Liver (tissue), 9 donors: Measurements from ENCODE around the gene CPA2. TPM values are rescaled to one million over a fixed set of nuclear protein-coding genes. Genes with fewer than 3 reads are reported as not detected.

ENCODE experiments used
- DNase-seq: peaks from one replicate; pipeline ENCODE4 v3.0.0-alpha.2; 2017; ENCODE audit warnings: low spot score
- H3K27ac ChIP-seq, 2 donors: one replicate each; pipeline ENCODE4 v1.7.0; 2013; ENCODE audit warnings: inconsistent platforms in 2 of 2, low read length in 2 of 2, control low read depth in 1 of 2, low read depth in 1 of 2, mild to moderate bottlenecking in 1 of 2
- H3K27me3 ChIP-seq, 4 donors: one replicate each; pipeline versions ENCODE4 v1.6.1 to v1.7.0; 2013; ENCODE audit warnings: low read length in 3 of 4, inconsistent platforms in 1 of 4, mild to moderate bottlenecking in 1 of 4, moderate library complexity in 1 of 4; ENCODE audit not compliant: control insufficient read depth in 4 of 4, insufficient read depth in 4 of 4
- H3K36me3 ChIP-seq, 4 donors: one replicate each; pipeline versions ENCODE4 v1.6.1 to v1.7.0; 2013; ENCODE audit warnings: low read length in 3 of 4, mild to moderate bottlenecking in 3 of 4, low read depth in 1 of 4, moderate library complexity in 1 of 4; ENCODE audit not compliant: control insufficient read depth in 4 of 4, insufficient read depth in 3 of 4
- H3K4me1 ChIP-seq, 4 donors: one replicate each; pipeline versions ENCODE4 v1.6.1 to v1.7.0; 2013; ENCODE audit warnings: low read length in 3 of 4, mild to moderate bottlenecking in 3 of 4, moderate library complexity in 1 of 4; ENCODE audit not compliant: control insufficient read depth in 4 of 4, insufficient read depth in 4 of 4
- H3K4me3 ChIP-seq, 3 donors: one replicate each; pipeline versions ENCODE4 v1.6.1 to v1.7.0; 2013; ENCODE audit warnings: low read length in 3 of 3, control low read depth in 1 of 3, low read depth in 1 of 3, mild to moderate bottlenecking in 1 of 3
- H3K9ac ChIP-seq, 2 donors: one replicate each; pipeline ENCODE4 v1.7.0; 2013; ENCODE audit warnings: low read length in 2 of 2, mild to moderate bottlenecking in 2 of 2, moderate library complexity in 2 of 2, control low read depth in 1 of 2, low read depth in 1 of 2
- H3K9me3 ChIP-seq, 4 donors: one replicate each; pipeline versions ENCODE4 v1.6.1 to v1.7.0; 2013; ENCODE audit warnings: low read length in 3 of 4; ENCODE audit not compliant: control insufficient read depth in 4 of 4
- EGR1 ChIP-seq, 2 donors: IDR thresholded peaks; 2 replicates each; pipeline ENCODE4 v1.6.1; 2016 to 2018; ENCODE audit warnings: antibody characterized with exemption in 2 of 2, low read depth in 2 of 2
- FOXA1 ChIP-seq: IDR thresholded peaks from 2 replicates; pipeline ENCODE4 v1.6.1; 2016; ENCODE audit warnings: antibody characterized with exemption
- FOXA2 ChIP-seq: IDR thresholded peaks from 2 replicates; pipeline ENCODE4 v1.6.1; 2016; ENCODE audit warnings: antibody characterized with exemption
- GABPA ChIP-seq, 2 donors: IDR thresholded peaks in 1 of 2; conservative IDR thresholded peaks in 1 of 2; 2 replicates each; pipeline ENCODE4 v1.6.1; 2016; ENCODE audit warnings: antibody characterized with exemption in 2 of 2, mild to moderate bottlenecking in 1 of 2, moderate library complexity in 1 of 2
- HNF4A ChIP-seq, 2 donors: conservative IDR thresholded peaks; 2 replicates each; pipeline ENCODE4 v1.6.1; 2016; ENCODE audit warnings: antibody characterized with exemption in 2 of 2, mild to moderate bottlenecking in 2 of 2
- JUND ChIP-seq, 2 donors: IDR thresholded peaks; 2 replicates each; pipeline ENCODE4 v1.6.1; 2016; ENCODE audit warnings: antibody characterized with exemption in 2 of 2
- NR2F2 ChIP-seq: IDR thresholded peaks from 2 replicates; pipeline ENCODE4 v1.6.1; 2016; ENCODE audit warnings: antibody characterized with exemption
- RAD21 ChIP-seq, 2 donors: IDR thresholded peaks; 2 replicates each; pipeline ENCODE4 v1.6.1; 2016; ENCODE audit warnings: antibody characterized with exemption in 2 of 2, mild to moderate bottlenecking in 2 of 2
- RXRA ChIP-seq, 2 donors: IDR thresholded peaks; 2 replicates each; pipeline ENCODE4 v1.6.1; 2017 to 2018; ENCODE audit warnings: antibody characterized with exemption in 2 of 2, mild to moderate bottlenecking in 1 of 2
- SP1 ChIP-seq: IDR thresholded peaks from 2 replicates; pipeline ENCODE4 v1.6.1; 2018; ENCODE audit warnings: antibody characterized with exemption, mild to moderate bottlenecking
- TAF1 ChIP-seq: conservative IDR thresholded peaks from 2 replicates; pipeline ENCODE4 v1.6.1; 2016; ENCODE audit warnings: antibody characterized with exemption, mild to moderate bottlenecking
- YY1 ChIP-seq: IDR thresholded peaks from 2 replicates; pipeline ENCODE4 v1.6.1; 2016; ENCODE audit warnings: antibody characterized with exemption, mild to moderate bottlenecking
- WGBS: extraction: QIAGEN DNeasy Blood & Tissue Kit; methylation state at CpG from one replicate; pipeline ENCODE4 v1.1.7; 2013; 5-methylcytosine and 5-hydroxymethylcytosine counted together
- polyA plus RNA-seq, 2 donors: library from polyadenylated mRNA; stranded (reverse) in 1 of 2; unstranded in 1 of 2; fragments of 200-250 nt in 1 of 2; fragments of >200 nt in 1 of 2; fragmentation: Nextera tagmentation in 1 of 2; extraction: Ambion mirVana in 1 of 2; gene quantifications; one replicate each; pipeline versions ENCODE4 v1.2.1 to v1.2.3, GENCODE V29; 2013 to 2015
- total RNA-seq, 2 donors: library from RNA; depleted of rRNA; stranded (reverse); fragments of >200 nt; gene quantifications; one replicate each; pipeline ENCODE4 v1.2.3, GENCODE V29; 2014
- TF ChIP-seq, protein P1 (sequence below): fragments of 150-350 bp; IDR thresholded peaks from 2 replicates; pipeline ENCODE4 v1.5.1; 2017; ENCODE audit warnings: improper control_type of control experiment, low read depth, low read length; ENCODE audit not compliant: missing input control
- TF ChIP-seq, protein P2 (sequence below): IDR thresholded peaks from 2 replicates; pipeline ENCODE4 v1.6.1; 2016; ENCODE audit warnings: antibody characterized with exemption, mild to moderate bottlenecking
- TF ChIP-seq, protein P3 (sequence below): IDR thresholded peaks from 2 replicates; pipeline ENCODE4 v1.6.1; 2016; ENCODE audit warnings: antibody characterized with exemption
- TF ChIP-seq, protein P4 (sequence below): IDR thresholded peaks from 2 replicates; pipeline ENCODE4 v1.6.1; 2016; ENCODE audit warnings: antibody characterized with exemption
- donor health status: healthy.
- donor health status: healthy.
- donor health status: healthy.
- donor health status: healthy.
- donor health status: healthy.

CPA2 gene
- total and polyA plus RNA-seq, 4 donors = not detected

DNA sequence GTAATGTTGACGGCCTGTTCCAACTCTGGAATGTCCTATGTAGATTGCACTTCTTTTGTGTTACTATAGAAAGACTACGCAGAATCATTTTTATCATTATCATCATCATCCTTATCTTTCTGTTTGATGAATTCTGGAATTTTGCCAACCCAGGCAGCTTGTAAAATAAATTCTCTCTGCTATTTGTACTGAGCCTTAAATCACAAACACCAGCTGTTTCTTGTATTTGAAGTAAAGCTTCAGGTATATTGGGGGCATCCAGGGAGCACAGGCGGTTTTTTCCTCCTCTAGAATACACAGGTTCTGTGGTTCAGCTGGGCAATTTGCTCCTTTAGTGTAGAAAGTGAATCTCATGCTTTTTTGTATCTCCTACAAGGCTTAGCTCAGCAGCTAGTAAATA, 63.0 kb downstream of the CPA2 start:
- DNase-seq = no peak
- Histone ChIP-seq H3K9me3 (no peaks in the 10 kb centered on the region), H3K36me3 (no peaks in the 10 kb centered on the region), H3K4me3 (no peak overlapping the region), H3K4me1 (no peaks in the 10 kb centered on the region), H3K9ac (no peak overlapping the region), H3K27ac (no peak overlapping the region), H3K27me3 (no peaks in the 10 kb centered on the region)
- TF ChIP-seq, protein P1, sequence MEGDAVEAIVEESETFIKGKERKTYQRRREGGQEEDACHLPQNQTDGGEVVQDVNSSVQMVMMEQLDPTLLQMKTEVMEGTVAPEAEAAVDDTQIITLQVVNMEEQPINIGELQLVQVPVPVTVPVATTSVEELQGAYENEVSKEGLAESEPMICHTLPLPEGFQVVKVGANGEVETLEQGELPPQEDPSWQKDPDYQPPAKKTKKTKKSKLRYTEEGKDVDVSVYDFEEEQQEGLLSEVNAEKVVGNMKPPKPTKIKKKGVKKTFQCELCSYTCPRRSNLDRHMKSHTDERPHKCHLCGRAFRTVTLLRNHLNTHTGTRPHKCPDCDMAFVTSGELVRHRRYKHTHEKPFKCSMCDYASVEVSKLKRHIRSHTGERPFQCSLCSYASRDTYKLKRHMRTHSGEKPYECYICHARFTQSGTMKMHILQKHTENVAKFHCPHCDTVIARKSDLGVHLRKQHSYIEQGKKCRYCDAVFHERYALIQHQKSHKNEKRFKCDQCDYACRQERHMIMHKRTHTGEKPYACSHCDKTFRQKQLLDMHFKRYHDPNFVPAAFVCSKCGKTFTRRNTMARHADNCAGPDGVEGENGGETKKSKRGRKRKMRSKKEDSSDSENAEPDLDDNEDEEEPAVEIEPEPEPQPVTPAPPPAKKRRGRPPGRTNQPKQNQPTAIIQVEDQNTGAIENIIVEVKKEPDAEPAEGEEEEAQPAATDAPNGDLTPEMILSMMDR = no peak
- TF ChIP-seq RXRA (IDR thresholded peaks at IDR 0.05) = no peak
- TF ChIP-seq, protein P2, sequence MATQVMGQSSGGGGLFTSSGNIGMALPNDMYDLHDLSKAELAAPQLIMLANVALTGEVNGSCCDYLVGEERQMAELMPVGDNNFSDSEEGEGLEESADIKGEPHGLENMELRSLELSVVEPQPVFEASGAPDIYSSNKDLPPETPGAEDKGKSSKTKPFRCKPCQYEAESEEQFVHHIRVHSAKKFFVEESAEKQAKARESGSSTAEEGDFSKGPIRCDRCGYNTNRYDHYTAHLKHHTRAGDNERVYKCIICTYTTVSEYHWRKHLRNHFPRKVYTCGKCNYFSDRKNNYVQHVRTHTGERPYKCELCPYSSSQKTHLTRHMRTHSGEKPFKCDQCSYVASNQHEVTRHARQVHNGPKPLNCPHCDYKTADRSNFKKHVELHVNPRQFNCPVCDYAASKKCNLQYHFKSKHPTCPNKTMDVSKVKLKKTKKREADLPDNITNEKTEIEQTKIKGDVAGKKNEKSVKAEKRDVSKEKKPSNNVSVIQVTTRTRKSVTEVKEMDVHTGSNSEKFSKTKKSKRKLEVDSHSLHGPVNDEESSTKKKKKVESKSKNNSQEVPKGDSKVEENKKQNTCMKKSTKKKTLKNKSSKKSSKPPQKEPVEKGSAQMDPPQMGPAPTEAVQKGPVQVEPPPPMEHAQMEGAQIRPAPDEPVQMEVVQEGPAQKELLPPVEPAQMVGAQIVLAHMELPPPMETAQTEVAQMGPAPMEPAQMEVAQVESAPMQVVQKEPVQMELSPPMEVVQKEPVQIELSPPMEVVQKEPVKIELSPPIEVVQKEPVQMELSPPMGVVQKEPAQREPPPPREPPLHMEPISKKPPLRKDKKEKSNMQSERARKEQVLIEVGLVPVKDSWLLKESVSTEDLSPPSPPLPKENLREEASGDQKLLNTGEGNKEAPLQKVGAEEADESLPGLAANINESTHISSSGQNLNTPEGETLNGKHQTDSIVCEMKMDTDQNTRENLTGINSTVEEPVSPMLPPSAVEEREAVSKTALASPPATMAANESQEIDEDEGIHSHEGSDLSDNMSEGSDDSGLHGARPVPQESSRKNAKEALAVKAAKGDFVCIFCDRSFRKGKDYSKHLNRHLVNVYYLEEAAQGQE = no peak
- WGBS = 81% methylated on average over 3 of the region's 3 CpGs

DNA sequence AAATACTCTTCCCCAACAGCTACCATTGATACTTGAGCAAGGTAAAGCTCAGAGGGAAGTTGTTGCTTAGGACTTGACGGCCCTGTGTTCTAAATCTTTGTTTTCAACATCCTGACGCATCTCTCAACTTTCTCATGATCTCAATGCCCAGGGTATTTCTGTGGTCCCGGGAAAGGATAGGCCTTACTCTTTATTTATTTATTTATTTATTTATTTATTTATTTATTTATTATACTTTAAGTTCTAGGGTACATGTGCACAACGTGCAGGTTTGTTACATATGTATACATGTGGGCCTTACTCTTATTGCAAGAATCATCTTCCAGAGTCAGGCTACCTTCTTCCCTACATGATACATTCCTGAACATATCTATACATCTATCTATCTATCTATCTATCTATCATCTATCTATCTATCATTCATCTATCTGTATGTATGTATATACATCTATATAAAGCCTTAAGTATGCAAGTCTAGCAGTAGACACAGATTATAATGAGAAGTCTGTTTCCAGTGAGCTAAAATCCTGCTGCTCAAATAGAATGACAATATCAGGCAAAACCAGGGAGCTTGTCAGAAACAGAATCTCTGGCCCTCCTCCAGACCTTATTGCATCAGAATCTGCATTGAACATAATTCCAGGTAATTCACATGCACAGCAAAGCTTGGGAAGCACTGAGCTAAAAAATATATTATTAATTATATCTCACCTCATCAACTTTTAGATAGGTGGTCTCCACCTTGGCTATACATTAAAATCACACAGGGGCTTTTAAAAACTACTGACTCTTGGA, 65.8 kb downstream of the CPA2 start:
- Histone ChIP-seq H3K27ac (no peak overlapping the region), H3K36me3 (no peaks in the 10 kb centered on the region), H3K27me3 (no peaks in the 10 kb centered on the region), H3K9ac (no peak overlapping the region), H3K4me1 (no peaks in the 10 kb centered on the region), H3K4me3 (no peak overlapping the region), H3K9me3 (no peaks in the 10 kb centered on the region)
- TF ChIP-seq SP1 (no peak), YY1 (no peak), EGR1 (IDR thresholded peaks at IDR 0.05; ENCODE audit: low read depth in 2 of 2) (no peak), TAF1 (no peak), FOXA1 (no peak), FOXA2 (no peak), GABPA (IDR thresholded peaks at IDR 0.05 in 1 of 2, conservative IDR thresholded peaks at IDR 0.05 in 1 of 2) (no peak), JUND (IDR thresholded peaks at IDR 0.05) (no peak), NR2F2 (no peak), RAD21 (IDR thresholded peaks at IDR 0.05) (no peak), RXRA (IDR thresholded peaks at IDR 0.05) (no peak), HNF4A (conservative IDR thresholded peaks at IDR 0.05) (no peak)
- TF ChIP-seq, protein P2 = no peak
- TF ChIP-seq, protein P1 = no peak
- TF ChIP-seq, protein P3, sequence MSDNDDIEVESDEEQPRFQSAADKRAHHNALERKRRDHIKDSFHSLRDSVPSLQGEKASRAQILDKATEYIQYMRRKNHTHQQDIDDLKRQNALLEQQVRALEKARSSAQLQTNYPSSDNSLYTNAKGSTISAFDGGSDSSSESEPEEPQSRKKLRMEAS = no peak
- TF ChIP-seq, protein P4, sequence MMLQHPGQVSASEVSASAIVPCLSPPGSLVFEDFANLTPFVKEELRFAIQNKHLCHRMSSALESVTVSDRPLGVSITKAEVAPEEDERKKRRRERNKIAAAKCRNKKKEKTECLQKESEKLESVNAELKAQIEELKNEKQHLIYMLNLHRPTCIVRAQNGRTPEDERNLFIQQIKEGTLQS = no peak
- 84% methylated on average over 4 of the region's 4 CpGs for WGBS
- DNase-seq = no peak
